HG02870 (cell line): ENCODE data around the gene OTOL1.

ENCODE experiments used
- ATAC-seq: cut with Tn5 transposase; IDR thresholded peaks from one replicate; pipeline ENCODE4 v1.9.1; 2021; ENCODE audit warnings: mild to moderate bottlenecking, moderate library complexity; ENCODE audit not compliant: unreplicated experiment

Gene OTOL1

DNA sequence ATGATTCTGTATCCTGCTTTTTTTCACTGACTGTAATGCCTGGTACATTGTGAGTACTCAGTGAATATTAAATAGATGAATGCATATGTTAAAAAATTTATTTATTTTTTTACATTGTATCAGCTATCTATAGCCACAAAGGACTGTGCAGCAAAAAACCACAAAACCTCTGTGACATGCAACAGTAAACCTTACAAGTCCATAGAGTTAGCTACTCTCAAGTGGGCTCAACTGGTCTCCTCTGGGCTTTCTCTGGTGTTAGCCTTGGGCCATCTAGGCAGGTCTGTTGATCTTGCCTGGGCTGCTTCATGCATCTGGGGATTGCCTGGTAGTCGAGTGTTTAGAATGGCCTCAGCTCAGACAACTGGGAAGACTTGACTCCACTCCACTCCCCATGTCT is 35.3 kb downstream of the OTOL1 start:
- ATAC-seq, result no peak

DNA sequence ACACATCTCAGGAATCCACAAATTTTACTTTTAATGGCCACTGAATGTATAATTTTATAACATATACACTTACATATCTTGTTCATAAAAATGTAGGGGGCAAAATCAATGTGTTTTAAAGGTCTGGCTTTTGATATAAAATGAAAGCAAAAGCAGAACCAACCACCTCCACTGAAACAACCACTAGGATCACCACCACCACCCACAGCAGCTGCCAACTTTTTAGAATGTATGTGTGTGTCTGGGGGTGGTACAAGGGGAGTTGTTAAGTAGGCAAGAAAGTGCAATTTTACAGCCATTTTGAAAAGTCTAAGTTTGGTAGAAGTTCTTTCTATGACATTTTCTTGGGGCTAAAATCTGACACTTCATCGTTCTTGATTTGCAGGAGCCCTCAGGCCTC is 44.0 kb downstream of the OTOL1 start:
- ATAC-seq, result peak; percentile 52

DNA sequence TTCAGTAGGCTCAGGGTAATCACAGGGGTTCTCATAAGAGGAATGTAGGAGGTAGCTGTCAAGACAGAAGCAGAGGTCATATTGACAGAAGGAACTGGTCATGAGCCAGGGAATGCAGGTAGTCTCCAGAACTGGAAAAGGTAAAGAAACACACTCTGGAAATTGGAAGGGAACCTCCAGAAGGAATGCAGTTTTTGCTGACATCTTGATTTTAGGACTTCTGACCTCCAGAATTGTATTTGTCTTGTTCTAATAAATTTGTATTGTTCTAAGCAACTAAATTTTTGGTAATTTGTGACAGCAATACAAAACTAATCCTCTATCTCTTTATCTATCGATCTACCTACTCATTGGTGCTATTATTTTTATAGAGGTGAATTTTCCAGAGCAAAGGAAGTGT is 49.2 kb downstream of the OTOL1 start:
- ATAC-seq, result no peak

- no peak for ATAC-seq
Measured at GRCh38 chr3:161548301-161548700, 51.7 kb downstream of the OTOL1 start.

DNA sequence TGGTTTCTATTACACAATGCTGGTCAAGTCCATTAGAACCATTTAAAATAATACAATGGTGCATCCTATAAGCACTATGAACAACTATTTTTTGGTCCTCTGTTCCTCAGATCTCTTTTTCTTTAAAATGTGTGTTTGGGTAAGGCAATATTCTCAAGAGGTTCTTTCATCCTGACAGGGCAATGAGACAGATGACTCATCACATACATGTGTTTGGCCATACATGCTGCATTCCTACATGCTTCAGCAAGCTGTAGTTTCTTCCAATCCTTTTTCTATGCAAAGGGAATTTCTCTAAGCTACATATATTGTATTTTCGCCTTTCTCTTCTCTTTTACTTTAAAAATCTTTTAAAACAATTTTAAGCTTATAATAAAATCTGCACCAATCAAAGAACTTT is 52.7 kb downstream of the OTOL1 start:
- ATAC-seq, result peak; percentile 65

DNA sequence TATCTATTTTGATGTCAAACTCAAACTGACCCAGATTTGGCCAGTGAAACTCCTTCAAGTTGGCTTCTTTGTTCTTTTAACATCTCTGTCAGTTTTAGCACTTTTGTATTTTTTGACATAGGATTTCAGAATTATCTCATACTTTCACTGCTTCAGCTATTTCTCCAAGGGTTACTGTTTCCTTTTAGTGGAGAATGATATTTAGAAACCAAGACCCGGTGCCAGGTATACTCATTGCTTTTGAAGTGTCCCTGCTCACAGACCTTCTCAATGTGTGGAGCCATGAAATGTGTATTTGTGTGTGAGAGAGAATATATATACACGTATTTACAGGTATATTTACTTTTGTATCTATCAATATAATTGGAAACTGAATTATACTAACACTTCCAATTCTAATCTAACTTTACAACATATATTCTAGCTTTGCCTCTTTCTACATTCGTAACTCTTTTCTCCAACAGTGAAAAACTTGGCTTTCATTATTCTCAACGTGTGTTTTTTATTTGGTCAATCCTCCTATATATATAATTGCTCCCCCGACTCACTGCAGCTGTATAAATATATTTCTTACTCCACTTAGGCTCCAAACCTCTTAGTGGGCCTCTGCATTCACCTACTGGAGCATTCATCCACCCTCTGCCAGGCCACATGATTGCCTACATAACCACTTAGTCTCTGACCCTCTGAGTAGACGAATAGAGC is 54.0 kb downstream of the OTOL1 start:
- ATAC-seq, result no peak

DNA sequence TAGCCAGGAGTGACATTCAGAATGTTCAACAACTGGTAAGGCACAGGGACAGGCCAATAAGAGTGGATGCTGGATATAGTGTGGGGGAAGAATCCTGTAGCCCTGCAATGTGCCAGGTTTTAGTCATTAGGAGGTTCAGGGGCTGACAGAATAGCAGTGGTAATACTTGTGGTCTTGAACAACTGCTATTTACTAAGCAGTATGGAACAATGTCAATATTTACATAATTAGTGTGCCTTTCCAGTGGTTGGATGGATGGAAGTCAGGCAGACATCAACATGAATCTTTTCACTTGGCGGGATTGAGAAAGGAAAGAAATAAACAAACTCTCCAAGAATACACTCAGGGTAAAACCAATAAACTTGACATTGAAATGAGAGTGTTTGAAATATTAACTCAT is 55.1 kb downstream of the OTOL1 start:
- ATAC-seq, result no peak

DNA sequence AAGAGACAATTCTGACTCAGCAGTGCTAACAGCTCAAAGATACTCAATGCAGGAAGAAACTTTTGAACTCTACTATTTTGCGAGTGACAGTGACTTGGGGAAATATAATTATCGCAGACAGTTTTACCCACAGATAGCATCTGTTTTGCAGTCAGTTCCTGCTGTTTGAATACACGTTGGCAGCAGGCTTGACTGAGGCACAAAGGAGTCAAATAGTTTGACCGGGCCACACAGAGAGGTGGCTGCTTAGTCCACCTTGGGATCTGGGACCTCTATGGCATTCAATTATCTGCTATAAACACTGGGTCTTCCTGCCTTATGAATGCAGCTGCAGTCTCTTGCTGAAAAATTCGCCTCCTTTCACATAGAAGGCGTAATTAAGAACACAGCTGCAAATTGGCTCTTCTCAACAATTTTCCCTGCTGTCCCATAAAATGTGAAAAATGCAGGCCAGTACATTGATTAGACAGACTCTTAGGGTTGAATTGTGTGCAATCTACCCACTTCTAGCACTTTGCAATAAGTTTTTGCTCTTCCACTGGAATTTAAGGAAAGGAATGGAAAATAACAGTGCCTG is 56.5 kb downstream of the OTOL1 start:
- no peak for ATAC-seq
